Kidney (tissue), 14 donors: Measurements from ENCODE around the gene KRTAP5-8. TPM values are rescaled to one million over a fixed set of nuclear protein-coding genes. Genes with fewer than 3 reads are reported as not detected.

Experiments
- DNase-seq, 5 donors: peaks; one replicate each; pipeline ENCODE4 v3.0.0-alpha.2; 2013 to 2020
- FAIRE-seq: peaks from 2 replicates; lab custom pipeline; 2012; peaks lifted over from hg19 to GRCh38; lab: Jason Lieb, UNC
- H3K27ac ChIP-seq, 2 donors: one replicate each; pipeline ENCODE4 v1.7.0; 2013; ENCODE audit warnings: low read depth in 2 of 2, low read length in 2 of 2, inconsistent platforms in 1 of 2
- H3K27me3 ChIP-seq: one replicate; pipeline ENCODE4 v1.7.1; 2013; ENCODE audit warnings: low read length, inconsistent platforms; ENCODE audit not compliant: control insufficient read depth, insufficient read depth
- H3K36me3 ChIP-seq, 3 donors: one replicate each; pipeline versions ENCODE4 v1.7.0 to v1.7.1; 2013; ENCODE audit warnings: low read length in 3 of 3, control low read depth in 1 of 3, inconsistent platforms in 1 of 3; ENCODE audit not compliant: insufficient read depth in 3 of 3, control insufficient read depth in 2 of 3
- H3K4me1 ChIP-seq, 3 donors: one replicate each; pipeline versions ENCODE4 v1.7.0 to v1.7.1; 2013; ENCODE audit warnings: low read length in 3 of 3, inconsistent platforms in 1 of 3, low read depth in 1 of 3; ENCODE audit not compliant: control insufficient read depth in 2 of 3, insufficient read depth in 2 of 3
- H3K4me3 ChIP-seq, 3 donors: one replicate each; pipeline versions ENCODE4 v1.7.0 to v1.8.1; 2013; ENCODE audit warnings: low read length in 3 of 3, control low read depth in 1 of 3, inconsistent platforms in 1 of 3
- H3K9ac ChIP-seq, 3 donors: one replicate each; pipeline versions ENCODE4 v1.7.0 to v1.7.1; 2013; ENCODE audit warnings: low read length in 3 of 3, control low read depth in 1 of 3, inconsistent platforms in 1 of 3
- H3K9me3 ChIP-seq, 3 donors: one replicate each; pipeline versions ENCODE4 v1.7.0 to v1.7.1; 2013; ENCODE audit warnings: low read length in 3 of 3, control low read depth in 1 of 3, inconsistent platforms in 1 of 3; ENCODE audit not compliant: control insufficient read depth in 2 of 3, insufficient read depth in 1 of 3
- intact Hi-C: fragments of 100-400 bp; cut with DNase I; formaldehyde crosslinking; loops from one replicate; pipeline ENCODE4 v1.11.1; 2022
- polyA plus RNA-seq: library from polyadenylated mRNA; stranded (reverse); fragments of 350-450 nt; fragmentation: Illumina TruSeq; extraction: RNeasy Lipid Tissue Mini Kit (QIAGEN cat#74804); gene quantifications from one replicate; pipeline ENCODE4 v1.2.3, GENCODE V29; 2014; ENCODE audit warnings: low read depth, low replicate concordance; ENCODE audit not compliant: insufficient read depth
- total RNA-seq: library from RNA; stranded (reverse); fragmentation: NEBNext Ultra II Directional; extraction: Animal tissue kit (Norgen Biotek cat#: 25700); gene quantifications from one replicate; pipeline ENCODE4 v1.2.1, GENCODE V29; 2021
- TF ChIP-seq, protein P1 (sequence below): IDR thresholded peaks from 3 replicates; pipeline ENCODE4 v1.5.1; 2012; ENCODE audit warnings: mild to moderate bottlenecking, moderate library complexity, borderline replicate concordance; ENCODE audit not compliant: insufficient read depth; ENCODE audit errors: extremely low read depth
- donor health status: control.
- donor health status: control.
- donor health status: control.
- donor health status: control.
- donor health status: control.
- donor health status: DM: yes; HTN: yes; CAD: no.
- donor health status: Normal renal cell carcinoma (clear cell type).

The KRTAP5-8 gene
- total and polyA plus RNA-seq, 2 donors from 2014 or later, result 0.35 to 1.8 TPM

DNA sequence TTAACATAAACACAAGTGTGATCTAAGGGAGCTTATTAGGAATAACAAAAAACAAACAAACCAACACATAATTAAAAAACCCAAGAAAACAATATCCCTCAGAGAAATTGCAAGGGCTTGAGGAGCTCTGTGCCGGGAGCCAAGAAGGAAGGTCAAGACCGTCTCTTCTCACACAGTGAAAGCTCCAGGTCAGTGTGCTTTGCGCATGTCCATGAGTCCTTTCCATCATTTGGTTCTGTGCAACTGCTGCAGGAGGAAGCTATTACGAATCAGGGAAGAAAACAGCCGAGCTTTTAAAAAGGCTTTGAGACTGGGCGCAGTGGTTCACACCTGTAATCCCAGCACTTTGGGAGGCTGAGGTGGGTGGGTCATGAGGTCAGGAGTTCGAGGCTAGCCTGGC lies 4.6 kb downstream of the KRTAP5-8 start:
- Histone ChIP-seq H3K27ac (no peak overlapping the region), H3K9me3 (no peaks in the 10 kb centered on the region), H3K4me3 (no peak overlapping the region), H3K27me3 (no peaks in the 10 kb centered on the region), H3K36me3 (no peaks in the 10 kb centered on the region), H3K4me1 (no peaks in the 10 kb centered on the region), H3K9ac (no peak overlapping the region)
- FAIRE-seq, result no peak
- TF ChIP-seq, protein P1, sequence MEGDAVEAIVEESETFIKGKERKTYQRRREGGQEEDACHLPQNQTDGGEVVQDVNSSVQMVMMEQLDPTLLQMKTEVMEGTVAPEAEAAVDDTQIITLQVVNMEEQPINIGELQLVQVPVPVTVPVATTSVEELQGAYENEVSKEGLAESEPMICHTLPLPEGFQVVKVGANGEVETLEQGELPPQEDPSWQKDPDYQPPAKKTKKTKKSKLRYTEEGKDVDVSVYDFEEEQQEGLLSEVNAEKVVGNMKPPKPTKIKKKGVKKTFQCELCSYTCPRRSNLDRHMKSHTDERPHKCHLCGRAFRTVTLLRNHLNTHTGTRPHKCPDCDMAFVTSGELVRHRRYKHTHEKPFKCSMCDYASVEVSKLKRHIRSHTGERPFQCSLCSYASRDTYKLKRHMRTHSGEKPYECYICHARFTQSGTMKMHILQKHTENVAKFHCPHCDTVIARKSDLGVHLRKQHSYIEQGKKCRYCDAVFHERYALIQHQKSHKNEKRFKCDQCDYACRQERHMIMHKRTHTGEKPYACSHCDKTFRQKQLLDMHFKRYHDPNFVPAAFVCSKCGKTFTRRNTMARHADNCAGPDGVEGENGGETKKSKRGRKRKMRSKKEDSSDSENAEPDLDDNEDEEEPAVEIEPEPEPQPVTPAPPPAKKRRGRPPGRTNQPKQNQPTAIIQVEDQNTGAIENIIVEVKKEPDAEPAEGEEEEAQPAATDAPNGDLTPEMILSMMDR, result no peak
- intact Hi-C loops, result no loop called here
- DNase-seq, result no peak

GRCh38 chr11:71542879-71543777 lies 5.3 kb downstream of the KRTAP5-8 start:
- H3K9ac ChIP-seq, result no peak overlapping the region
- H3K27ac ChIP-seq, result no peak overlapping the region
- intact Hi-C loops, result no loop called here
- no peaks in the 10 kb centered on the region for H3K4me1 ChIP-seq
- FAIRE-seq (no peak), DNase-seq (no peak)
- no peak overlapping the region for H3K4me3 ChIP-seq
- H3K9me3 ChIP-seq, result no peaks in the 10 kb centered on the region
- H3K36me3 ChIP-seq, result no peaks in the 10 kb centered on the region
- TF ChIP-seq, protein P1, result no peak
- no peaks in the 10 kb centered on the region for H3K27me3 ChIP-seq

DNA sequence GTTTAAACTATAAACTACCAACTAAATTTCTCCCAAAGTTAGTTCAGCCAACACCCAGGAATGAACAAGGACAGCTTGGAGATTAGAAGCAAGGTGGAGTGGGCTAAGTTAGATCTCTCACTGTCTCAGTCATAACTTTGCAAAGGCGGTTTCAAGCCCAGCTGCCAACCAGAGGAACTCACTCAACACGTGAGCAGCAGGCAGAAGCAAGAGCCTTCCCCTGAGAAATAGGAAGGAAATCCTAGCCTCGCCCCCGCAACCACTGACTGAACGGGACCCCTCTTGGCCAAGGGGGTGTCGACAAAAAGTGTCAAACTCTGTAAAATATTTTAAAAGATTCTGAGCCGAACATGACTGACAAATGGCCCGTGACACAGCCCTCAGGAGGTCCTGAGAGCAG lies 6.0 kb downstream of the KRTAP5-8 start:
- TF ChIP-seq, protein P1, result no peak

More for the DNA sequence above, 6.0 kb downstream of the KRTAP5-8 start:
- Histone ChIP-seq H3K9me3 (no peaks in the 10 kb centered on the region), H3K4me1 (no peaks in the 10 kb centered on the region), H3K27me3 (no peaks in the 10 kb centered on the region), H3K27ac (no peak overlapping the region), H3K36me3 (no peaks in the 10 kb centered on the region), H3K9ac (no peak overlapping the region), H3K4me3 (no peak overlapping the region)
- FAIRE-seq (no peak), DNase-seq (no peak)
- intact Hi-C loops, result no loop called here
